HFF-Myc (cell line): Measurements from ENCODE around the gene ANKS3.

ENCODE experiments used
- DNase-seq: peaks from one replicate; pipeline ENCODE4 v3.0.0-alpha.2; 2011; ENCODE audit warnings: low read depth; ENCODE audit errors: extremely low read depth
- H3K4me3 ChIP-seq: replicated peaks from 2 replicates; pipeline ENCODE4 v1.5.1; 2011; ENCODE audit warnings: low read depth, mild to moderate bottlenecking, control low read depth, low read length
- CTCF ChIP-seq: IDR thresholded peaks from 2 replicates; pipeline ENCODE4 v1.5.1; 2012; ENCODE audit warnings: mild to moderate bottlenecking, low read depth, low read length, control low read depth; ENCODE audit errors: missing control alignments

ANKS3 gene

DNA sequence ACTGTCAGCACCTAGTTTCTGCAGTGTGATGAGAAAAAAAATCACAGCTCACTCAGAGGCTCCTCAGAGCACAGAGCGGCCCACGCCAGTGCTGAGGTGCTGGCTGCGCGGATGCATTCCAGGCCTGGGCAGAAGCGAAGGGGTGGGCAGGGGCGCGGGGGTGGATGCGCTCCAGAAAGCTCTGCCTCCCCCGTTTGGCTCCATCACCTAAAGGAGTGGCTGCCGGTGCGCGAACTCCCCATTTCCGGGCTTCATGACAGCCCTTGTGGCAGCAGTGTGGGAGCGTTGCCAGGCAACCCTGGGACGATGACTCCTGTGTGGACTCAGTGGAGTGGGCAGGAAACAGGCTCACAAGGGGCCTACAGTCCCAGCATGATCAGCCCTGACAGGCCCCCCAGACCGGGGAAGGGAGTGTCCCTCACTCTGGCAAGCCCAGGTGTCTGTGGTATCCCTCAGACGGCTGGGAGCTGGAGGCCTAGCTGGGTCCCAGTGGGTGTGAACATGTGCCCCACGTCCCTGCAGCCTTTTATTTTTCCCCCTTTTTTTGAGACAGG lies 73.5 kb downstream of the ANKS3 start:
- no peak for TF ChIP-seq CTCF
- DNase-seq = no peak
- H3K4me3 ChIP-seq = no peak overlapping the region

- no peak overlapping the region for H3K4me3 ChIP-seq
- TF ChIP-seq CTCF = no peak
- DNase-seq = no peak
Measured at GRCh38 chr16:4659363-4660353, 74.4 kb downstream of the ANKS3 start.

DNA sequence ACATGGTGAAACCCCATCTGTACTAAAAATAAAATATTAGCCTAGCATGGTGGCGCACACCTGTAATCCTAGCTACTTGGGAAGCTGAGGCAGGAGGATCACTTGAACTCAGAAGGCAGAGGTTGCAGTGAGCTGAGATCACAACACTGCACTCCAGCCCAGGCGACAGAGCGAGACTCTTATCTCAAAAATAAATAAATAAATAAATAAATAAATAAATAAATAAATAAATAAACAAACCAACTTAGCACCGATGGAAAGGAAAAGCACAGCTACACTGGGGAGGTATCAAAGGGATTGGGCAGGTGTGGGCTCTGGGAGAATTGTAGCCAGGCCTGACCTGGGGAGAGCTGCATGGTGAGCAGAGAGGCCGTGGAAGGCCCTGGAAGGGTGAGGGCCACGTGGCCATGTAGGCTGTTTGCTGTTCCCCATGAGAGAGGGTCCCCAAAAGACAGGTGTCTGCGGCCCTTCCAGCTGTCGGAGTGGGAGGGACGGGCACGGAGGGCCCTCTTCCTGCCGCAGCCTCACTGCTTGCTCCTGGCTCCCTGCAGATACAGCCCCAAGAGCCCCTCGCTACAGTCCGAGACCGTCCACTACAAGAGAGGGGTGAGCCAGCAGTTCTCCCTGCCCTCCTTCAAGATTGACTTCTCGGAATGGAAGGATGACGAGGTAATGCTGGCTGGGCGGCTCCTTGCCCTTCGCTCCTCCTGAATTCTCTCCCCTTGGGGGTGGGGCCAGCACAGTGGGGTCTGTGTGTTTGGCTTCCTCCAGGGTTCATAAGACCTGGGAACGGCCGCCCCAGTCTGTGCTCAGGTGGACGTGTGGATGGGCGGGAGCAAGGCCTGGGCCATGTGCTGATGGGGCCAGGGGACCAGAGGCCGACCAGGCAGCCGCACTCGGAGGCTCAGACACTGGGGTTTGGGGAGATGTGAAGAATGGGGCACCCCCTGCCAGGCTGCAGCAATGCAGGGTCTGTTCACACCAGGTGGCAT lies 77.1 kb downstream of the ANKS3 start:
- DNase-seq = no peak
- H3K4me3 ChIP-seq = no peak overlapping the region
- no peak for TF ChIP-seq CTCF

- H3K4me3 ChIP-seq = no peak overlapping the region
- DNase-seq = no peak
- TF ChIP-seq CTCF = no peak
Measured at GRCh38 chr16:4656221-4656620, 77.8 kb downstream of the ANKS3 start.

GRCh38 chr16:4655801-4656200 lies 78.3 kb downstream of the ANKS3 start:
- no peak for DNase-seq
- no peak overlapping the region for H3K4me3 ChIP-seq
- TF ChIP-seq CTCF = no peak

- no peak for TF ChIP-seq CTCF
- no peak overlapping the region for H3K4me3 ChIP-seq
- DNase-seq = no peak
Measured at GRCh38 chr16:4654964-4655590, 79.0 kb downstream of the ANKS3 start.
